ENCODE results near the gene HSD17B14. TPM values are rescaled to one million over a fixed set of nuclear protein-coding genes. Genes with fewer than 3 reads are reported as not detected.
A peak's percentile ranks its signal among the peaks of the same experiment; 100 is the strongest.

HSD17B14 gene
- total RNA-seq, 2 donors from 2014 or later: 43.0 to 81.0 TPM

- Histone ChIP-seq H3K9me3 (ENCODE audit: control insufficient read depth, low read length) (no peaks in the 10 kb centered on the region), H3K27ac (ENCODE audit: low read depth, low read length) (no peak overlapping the region), H3K27me3 (ENCODE audit: control insufficient read depth, insufficient read depth, low read length, poor library complexity, severe bottlenecking) (no peaks in the 10 kb centered on the region), H3K4me1 (ENCODE audit: control insufficient read depth, insufficient read depth, low read length) (no peaks in the 10 kb centered on the region), H3K9ac (ENCODE audit: extremely low read depth, low read length, poor library complexity, severe bottlenecking) (no peak overlapping the region), H3K4me3 (ENCODE audit: low read length) (no peak overlapping the region), H3K36me3 (ENCODE audit: control insufficient read depth, insufficient read depth, low read length) (no peaks in the 10 kb centered on the region)
- no peaks in the 10 kb centered on the region for H3K27me3 Mint-ChIP-seq (ENCODE audit: insufficient read depth)
- H3K4me1 Mint-ChIP-seq: peaks cover 9% of the 10 kb centered on the region
- no peak overlapping the region for H3K4me3 Mint-ChIP-seq
- no peak overlapping the region for H3K27ac Mint-ChIP-seq
- peaks cover 6% of the 10 kb centered on the region for H3K36me3 Mint-ChIP-seq (ENCODE audit: low read depth)
- no peak for DNase-seq
- 94 to 100% methylated on average over 2 to 4 of the region's 6 CpGs for WGBS, 2 experiments (ENCODE audit: insufficient coverage in 1 of 2, insufficient read length in 1 of 2)
- TF ChIP-seq CTCF (conservative IDR thresholded peaks at IDR 0.05): no peak
- no peaks in the 10 kb centered on the region for H3K9me3 Mint-ChIP-seq
Observed at GRCh38 chr19:48841571-48841970, 5.3 kb upstream of the HSD17B14 start.

GRCh38 chr19:48841047-48841446 is 4.8 kb upstream of the HSD17B14 start:
- no peak for TF ChIP-seq CTCF (conservative IDR thresholded peaks at IDR 0.05)

GRCh38 chr19:48837687-48838086 is 1.4 kb upstream of the HSD17B14 start:
- peak overlapping the region; percentile 88 for H3K4me3 Mint-ChIP-seq
- Histone ChIP-seq H3K27ac (ENCODE audit: low read depth, low read length) (no peak overlapping the region), H3K9ac (ENCODE audit: extremely low read depth, low read length, poor library complexity, severe bottlenecking) (no peak overlapping the region), H3K9me3 (ENCODE audit: control insufficient read depth, low read length) (no peaks in the 10 kb centered on the region), H3K4me3 (ENCODE audit: low read length) (peak overlapping the region; percentile 93), H3K4me1 (ENCODE audit: control insufficient read depth, insufficient read depth, low read length) (no peaks in the 10 kb centered on the region), H3K27me3 (ENCODE audit: control insufficient read depth, insufficient read depth, low read length, poor library complexity, severe bottlenecking) (no peaks in the 10 kb centered on the region), H3K36me3 (ENCODE audit: control insufficient read depth, insufficient read depth, low read length) (peaks cover 8% of the 10 kb centered on the region)
- TF ChIP-seq CTCF (conservative IDR thresholded peaks at IDR 0.05): no peak
- peaks cover 15% of the 10 kb centered on the region for H3K4me1 Mint-ChIP-seq
- WGBS, 2 experiments (ENCODE audit: insufficient coverage in 1 of 2, insufficient read length in 1 of 2): 21 to 53% methylated on average over 3 to 9 of the region's 9 CpGs
- DNase-seq: peak; percentile 60
- no peaks in the 10 kb centered on the region for H3K27me3 Mint-ChIP-seq (ENCODE audit: insufficient read depth)
- peaks cover 11% of the 10 kb centered on the region for H3K36me3 Mint-ChIP-seq (ENCODE audit: low read depth)
- H3K27ac Mint-ChIP-seq: peak overlapping the region; percentile 85
- no peaks in the 10 kb centered on the region for H3K9me3 Mint-ChIP-seq

More at GRCh38 chr19:48841047-48841446, 4.8 kb upstream of the HSD17B14 start:
- no peak overlapping the region for H3K27ac Mint-ChIP-seq
- peaks cover 6% of the 10 kb centered on the region for H3K36me3 Mint-ChIP-seq (ENCODE audit: low read depth)
- Histone ChIP-seq H3K36me3 (ENCODE audit: control insufficient read depth, insufficient read depth, low read length) (no peaks in the 10 kb centered on the region), H3K4me1 (ENCODE audit: control insufficient read depth, insufficient read depth, low read length) (no peaks in the 10 kb centered on the region), H3K4me3 (ENCODE audit: low read length) (no peak overlapping the region), H3K27me3 (ENCODE audit: control insufficient read depth, insufficient read depth, low read length, poor library complexity, severe bottlenecking) (no peaks in the 10 kb centered on the region), H3K27ac (ENCODE audit: low read depth, low read length) (no peak overlapping the region), H3K9ac (ENCODE audit: extremely low read depth, low read length, poor library complexity, severe bottlenecking) (no peak overlapping the region), H3K9me3 (ENCODE audit: control insufficient read depth, low read length) (no peaks in the 10 kb centered on the region)
- no peak for DNase-seq
- H3K4me3 Mint-ChIP-seq: no peak overlapping the region
- H3K9me3 Mint-ChIP-seq: no peaks in the 10 kb centered on the region
- 88 to 92% methylated on average over 9 to 15 of the region's 16 CpGs for WGBS, 2 experiments (ENCODE audit: insufficient coverage in 1 of 2, insufficient read length in 1 of 2)
- no peaks in the 10 kb centered on the region for H3K27me3 Mint-ChIP-seq (ENCODE audit: insufficient read depth)
- H3K4me1 Mint-ChIP-seq: peaks cover 9% of the 10 kb centered on the region
